HG03025 (cell line): ENCODE results near the gene CNGA3.
"Not testable (repeated sequence)": the region's sequence is repeated elsewhere in the genome, so short reads cannot be mapped to it uniquely, and the experiment has no call there.

Experiments
- ATAC-seq: cut with Tn5 transposase; IDR thresholded peaks from one replicate; pipeline ENCODE4 v1.9.1; 2021; ENCODE audit warnings: mild to moderate bottlenecking, moderate library complexity; ENCODE audit not compliant: unreplicated experiment, low FRiP score

CNGA3 gene

DNA sequence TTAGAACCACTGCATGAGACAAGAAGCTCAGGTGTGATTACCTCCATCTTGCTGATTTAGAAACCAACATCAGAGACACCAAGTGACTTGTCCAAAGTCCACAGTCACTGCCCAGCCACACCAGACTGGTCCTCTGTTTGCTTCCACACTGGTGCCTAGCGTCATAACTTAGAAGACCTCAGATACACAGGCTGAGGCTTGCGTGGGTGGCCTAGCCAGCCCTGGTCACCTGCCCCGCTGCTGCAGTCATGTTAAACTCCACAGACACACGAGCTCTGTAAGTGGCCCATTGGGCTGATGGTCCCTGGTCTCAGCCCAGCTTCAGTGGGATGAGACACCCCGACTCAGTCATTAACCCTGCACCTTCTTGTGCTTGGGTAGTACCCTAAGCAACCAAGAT, 47.1 kb downstream of the CNGA3 start:
- ATAC-seq, result no peak

DNA sequence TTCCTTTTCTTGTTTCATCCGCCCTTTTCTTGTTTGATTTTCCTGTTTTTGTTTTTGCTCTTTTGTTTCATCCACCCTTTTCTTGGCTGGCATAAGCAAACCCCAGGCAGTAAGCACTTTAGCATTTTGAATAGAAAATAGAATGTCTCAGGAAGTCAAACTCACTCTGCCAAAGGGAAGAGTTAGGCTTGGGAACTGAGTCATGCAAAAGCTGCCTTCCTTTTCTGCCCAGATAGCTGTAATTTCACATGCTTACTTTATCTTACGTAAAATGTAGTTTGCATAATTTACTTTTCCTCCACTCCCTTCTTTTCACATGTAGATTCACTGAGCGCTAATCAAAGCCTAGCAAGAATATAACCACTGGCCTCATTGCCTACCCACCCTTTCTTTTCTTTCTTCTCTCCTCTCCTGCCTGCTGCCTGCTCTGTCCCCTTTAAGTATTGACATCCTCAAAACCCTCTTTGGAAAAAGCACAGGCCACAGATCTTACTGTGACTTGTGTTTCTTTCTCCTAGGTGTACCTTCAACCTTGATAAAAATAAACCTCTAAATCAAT, 48.4 kb downstream of the CNGA3 start:
- no peak for ATAC-seq

DNA sequence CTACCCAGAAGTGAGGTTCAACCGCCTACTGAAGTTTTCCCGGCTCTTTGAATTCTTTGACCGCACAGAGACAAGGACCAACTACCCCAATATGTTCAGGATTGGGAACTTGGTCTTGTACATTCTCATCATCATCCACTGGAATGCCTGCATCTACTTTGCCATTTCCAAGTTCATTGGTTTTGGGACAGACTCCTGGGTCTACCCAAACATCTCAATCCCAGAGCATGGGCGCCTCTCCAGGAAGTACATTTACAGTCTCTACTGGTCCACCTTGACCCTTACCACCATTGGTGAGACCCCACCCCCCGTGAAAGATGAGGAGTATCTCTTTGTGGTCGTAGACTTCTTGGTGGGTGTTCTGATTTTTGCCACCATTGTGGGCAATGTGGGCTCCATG, 49.7 kb downstream of the CNGA3 start:
- no peak for ATAC-seq

DNA sequence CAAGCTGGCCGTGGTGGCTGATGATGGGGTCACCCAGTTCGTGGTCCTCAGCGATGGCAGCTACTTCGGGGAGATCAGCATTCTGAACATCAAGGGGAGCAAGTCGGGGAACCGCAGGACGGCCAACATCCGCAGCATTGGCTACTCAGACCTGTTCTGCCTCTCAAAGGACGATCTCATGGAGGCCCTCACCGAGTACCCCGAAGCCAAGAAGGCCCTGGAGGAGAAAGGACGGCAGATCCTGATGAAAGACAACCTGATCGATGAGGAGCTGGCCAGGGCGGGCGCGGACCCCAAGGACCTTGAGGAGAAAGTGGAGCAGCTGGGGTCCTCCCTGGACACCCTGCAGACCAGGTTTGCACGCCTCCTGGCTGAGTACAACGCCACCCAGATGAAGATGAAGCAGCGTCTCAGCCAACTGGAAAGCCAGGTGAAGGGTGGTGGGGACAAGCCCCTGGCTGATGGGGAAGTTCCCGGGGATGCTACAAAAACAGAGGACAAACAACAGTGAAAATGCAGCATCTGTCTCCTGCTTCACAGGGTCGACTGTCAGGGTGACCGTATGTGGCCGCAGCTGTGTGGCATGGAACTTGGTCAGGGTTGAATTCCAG, 50.6 kb downstream of the CNGA3 start:
- ATAC-seq, result no peak

DNA sequence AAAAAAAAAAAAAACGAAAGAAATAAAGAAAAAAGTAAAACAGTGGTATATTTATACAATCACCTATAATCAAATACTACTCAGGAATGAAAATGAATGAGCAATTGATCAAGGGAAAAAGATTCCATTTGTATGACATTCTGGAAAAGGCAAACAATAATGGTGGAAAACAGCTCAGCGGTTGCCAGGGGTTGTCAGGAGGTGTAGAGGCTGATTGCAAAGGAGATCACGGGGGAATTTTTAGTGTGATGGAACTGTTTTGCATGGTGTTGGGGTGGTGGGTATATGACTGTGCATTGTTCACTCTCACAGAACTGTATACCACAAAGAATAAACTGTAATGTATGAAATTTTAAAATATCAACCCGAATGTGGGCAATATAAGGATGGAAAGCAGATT, 52.9 kb downstream of the CNGA3 start:
- no peak for ATAC-seq

DNA sequence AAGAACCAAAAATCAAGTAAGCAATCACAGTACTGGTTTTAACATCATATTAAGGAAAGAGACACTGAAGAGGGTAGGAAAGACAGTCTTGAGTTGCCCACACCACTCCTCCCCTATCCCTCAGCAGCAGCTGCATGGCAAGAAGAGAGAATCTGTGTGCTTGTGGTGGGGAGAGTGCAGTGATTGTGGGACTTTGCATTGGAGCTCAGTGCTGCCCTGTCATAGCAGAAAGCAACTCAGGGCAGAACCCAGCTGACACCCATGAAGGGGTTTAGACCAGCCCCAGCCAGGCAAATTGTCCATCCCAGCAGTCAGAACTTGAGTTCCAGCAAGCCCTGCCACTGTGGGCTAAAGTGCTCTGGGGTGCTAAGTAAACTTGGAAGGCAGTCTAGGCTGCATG, 57.6 kb downstream of the CNGA3 start:
- ATAC-seq, result no peak

DNA sequence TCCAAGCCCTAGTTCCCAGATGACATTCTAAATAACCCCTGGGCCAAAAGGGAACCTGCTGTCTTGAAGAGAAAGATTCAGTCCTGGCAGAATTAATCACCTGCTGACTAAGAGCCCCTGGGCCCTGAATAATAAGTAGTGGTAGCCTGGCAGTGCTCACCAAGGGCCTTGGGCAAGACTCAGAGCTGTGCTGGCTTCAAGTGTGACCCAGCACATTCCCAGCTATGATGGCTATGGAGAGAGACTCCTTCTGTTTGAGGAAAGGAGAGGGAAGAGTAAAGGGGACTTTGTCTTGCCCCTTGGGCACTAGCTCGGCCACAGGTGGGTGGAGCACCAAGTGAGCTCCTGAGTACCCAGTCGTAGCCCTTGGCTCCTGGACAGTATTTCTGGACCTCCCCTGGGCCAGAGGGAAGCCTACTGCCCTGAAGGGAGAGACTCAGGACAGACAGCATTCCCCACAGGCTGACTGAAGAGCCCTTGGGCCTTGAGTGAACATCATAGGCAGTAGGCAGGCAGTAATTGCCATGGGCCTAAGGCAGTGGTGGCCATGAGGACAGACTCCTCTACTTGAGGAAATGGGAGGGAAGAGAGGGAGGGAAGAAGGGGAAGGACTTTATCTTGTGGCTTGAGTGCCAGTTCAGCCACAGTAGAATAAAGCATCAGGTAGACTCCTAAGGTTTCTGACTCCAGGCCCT, 58.4 kb downstream of the CNGA3 start:
- ATAC-seq, result no peak

DNA sequence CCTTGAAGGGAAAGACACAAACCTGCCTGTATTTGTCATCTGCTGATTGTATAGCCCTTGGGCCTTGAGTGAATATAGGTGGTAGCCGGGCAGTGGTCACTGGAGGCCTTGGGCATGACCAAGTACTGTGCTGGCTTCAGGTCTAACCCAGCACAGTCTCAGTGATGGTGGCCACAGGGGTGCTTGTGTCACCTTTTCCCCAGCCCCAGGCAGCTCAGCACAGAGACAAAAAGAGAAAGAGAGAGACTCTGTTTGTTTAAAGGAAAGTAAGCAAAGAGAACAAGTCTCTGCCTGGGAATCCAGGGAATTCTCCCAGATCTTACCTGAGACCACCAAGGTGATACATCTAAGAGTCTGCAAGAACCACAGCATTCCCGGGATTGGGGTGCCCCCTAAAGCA, 59.0 kb downstream of the CNGA3 start:
- ATAC-seq, result no peak

DNA sequence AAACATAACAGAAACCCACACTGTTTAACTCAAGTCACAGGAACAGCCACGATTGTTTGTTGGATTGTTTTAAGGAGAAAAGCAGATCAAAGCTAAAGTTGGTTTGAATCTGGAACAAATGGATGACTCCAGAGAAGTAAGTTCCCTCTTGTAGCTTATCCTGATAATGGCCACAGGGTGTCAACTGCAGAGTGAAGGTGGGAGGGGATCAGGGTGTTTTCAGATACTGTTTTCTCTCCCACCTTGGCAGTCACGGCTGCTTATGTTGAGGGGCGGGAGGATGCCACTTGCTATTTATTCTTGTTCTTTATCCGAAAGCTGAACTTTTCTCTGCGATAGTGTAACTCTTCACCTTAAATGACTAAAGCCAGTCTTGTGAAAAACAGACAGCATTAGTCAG, 61.9 kb downstream of the CNGA3 start:
- ATAC-seq, result no peak

DNA sequence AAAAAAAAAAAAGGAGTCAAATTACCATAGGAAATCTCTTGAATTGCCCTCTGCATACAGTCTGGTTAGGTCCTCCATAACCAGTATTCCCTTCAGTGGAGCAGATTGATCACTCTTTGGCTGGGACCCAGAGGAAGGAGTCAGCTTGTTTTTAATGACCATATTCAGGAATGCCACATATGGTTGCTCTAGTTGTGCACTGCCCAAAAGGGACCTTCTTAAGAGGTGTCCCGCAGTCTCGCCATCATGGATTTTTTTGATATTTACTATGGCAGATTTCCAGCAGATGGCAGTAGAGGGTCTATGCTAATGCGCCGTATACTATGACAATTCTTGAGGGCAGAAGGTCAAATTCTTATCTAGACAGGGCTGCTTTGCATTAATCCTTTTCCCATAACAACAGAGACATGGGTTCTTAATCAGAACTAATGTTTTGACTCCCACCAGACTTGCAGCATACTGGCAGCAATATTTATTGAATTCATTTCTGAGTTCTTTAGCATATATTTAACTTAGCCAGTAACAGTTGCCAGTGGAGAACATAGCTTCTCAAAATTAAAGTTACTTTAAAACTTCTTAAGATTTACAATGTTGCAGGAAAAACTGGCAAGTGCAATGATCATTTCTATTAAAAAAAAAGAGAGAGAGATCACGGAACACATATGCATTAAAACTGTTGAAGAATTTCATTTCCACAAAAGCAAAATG, 66.6 kb downstream of the CNGA3 start:
- no peak for ATAC-seq

DNA sequence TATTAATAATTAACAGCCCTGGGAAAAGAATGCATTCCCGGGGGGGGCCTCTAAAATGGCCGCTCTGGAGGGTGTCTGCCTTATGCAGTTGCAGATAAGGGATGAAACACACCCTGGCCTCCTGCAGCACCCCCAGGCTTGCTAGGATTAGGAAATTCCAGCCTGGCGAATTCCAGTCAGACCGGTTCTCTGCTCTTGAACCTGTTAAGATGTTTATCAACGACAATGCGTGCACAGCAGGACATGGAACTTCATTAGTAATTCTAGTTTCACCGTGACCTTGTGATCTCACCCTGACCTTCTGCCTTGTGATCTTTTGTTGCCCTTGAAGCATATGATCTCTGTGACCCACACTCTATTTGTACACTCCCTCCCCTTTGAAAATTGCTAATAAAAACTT, 68.0 kb downstream of the CNGA3 start:
- ATAC-seq, result not testable (repeated sequence)

DNA sequence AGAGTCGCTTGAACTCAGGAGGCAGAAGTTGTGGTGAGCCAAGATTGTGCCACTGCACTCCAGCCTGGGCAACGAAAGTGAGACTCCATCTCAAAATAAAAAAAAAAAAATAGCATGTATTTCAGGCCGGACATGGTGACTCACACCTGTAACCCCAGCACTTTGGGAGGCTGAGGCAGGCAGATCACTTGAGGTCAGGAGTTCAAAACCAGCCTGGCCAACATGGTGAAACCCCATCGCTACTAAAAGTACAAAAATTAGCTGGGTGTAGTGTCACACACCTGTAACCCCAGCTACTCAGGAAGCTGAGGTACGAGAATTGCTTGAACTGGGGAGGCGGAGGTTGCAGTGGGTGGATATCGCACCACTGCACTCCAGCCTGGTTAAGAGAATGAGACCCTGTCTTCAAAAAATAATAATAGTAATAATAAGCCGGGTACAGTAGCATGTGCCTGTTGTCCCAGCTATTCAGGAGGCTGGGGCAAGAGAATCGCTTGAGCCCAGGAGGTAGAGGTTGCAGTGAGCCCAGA, 69.5 kb downstream of the CNGA3 start:
- not testable (repeated sequence) for ATAC-seq

DNA sequence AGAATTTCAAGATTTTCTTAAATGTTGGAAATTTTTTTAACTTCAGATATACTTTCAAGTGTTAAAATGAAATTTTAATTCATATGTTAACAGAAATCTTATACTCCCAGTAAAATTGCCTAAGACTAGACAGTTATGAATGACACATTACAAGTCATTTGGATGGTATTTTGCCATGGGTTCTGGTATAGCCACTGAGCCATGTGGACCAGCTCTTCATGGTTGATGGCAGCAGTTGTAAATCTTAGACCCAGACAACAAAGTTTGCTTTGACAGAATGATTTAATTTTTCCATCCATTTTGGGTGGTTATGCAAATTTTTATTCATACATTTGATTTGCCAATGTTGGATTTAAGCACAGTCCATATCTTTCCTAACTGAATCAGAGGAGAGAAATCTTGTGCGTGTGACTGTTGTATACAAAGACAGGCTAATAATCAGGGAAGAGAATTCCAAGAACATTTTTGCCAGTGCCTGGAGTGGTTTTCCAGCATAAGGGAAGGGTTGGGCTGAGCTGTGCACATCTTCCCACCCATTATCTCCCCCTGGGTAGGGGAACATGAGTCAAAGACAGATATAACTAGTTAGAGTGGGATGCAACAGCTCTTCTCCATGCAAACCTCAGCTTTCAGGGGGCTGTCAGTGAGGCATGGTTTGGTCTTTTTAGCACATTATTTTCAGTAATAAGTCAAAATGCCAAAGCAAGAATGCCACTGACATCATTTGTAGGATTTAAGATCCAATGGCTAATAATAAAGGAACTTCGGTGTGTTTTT, 70.3 kb downstream of the CNGA3 start:
- no peak for ATAC-seq

DNA sequence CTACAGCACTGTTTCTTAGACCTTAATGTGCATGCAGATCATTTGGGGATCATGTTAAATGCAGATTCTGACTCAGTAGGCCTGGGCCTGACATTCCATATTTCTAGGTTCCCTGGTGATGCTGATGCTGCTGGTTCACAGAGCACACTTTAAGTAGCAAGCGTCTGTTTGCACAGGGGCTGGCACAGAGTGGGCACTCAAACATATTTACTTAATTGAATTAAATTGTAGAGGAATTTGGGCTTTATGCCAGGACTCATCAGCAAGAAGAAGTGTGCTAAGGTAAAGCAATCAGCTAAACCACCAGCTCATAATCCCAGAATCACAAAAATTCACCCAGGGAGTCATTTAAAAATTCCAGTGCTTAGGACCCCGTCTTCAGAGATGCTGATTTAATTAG, 73.3 kb downstream of the CNGA3 start:
- ATAC-seq, result no peak

DNA sequence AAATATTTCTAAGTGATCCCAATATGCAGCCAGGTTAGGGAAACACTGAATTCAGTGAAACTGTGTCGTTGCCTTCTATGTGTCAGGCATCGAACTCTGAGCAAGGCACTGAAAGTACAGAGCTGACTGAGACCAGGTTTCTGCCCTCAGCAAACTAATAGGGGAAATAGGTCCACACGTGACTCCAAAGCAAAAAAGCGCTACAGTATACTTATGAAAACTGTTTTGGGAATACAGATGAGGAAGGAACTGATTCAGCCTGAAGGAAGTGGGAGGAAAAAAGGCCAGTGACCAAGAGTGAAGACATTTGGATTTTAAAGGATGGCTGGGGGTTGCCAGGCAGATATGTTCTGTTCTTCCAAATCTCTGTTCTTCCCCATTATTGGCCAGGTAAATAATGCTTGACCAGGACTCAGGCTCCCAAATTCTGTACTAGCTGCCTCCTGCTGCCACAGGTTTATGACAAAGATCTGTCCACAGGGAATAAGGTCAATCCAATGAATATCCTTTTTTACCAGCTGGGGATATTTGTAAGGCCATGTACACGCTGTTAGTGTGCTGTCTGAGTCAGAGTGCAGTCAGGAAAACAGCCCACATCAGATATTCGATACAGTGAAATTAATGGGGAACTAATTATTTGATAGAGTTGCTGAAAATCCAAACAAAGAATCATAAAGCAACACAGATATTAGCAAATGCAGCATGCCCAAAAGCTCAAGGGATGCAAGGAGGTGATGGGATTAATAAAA, 73.9 kb downstream of the CNGA3 start:
- ATAC-seq, result no peak

DNA sequence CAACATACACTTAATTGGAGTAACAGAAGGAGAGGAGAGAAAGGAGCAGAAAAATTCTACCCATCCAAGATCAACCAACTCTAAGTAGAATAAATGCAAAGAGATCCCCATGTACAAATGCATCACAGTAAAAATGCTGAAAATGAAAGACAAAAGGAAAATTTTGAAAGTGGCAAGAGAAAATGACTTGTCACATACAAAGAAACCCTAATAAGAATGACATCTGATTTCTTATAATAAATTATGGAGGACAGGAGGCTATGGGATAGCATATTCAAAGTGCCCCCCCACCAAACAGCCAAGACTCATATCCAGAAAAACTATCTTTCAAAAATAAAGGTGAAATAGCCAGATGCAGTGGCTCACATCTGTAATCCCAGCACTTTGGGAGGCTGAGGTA, 76.2 kb downstream of the CNGA3 start:
- ATAC-seq, result no peak

DNA sequence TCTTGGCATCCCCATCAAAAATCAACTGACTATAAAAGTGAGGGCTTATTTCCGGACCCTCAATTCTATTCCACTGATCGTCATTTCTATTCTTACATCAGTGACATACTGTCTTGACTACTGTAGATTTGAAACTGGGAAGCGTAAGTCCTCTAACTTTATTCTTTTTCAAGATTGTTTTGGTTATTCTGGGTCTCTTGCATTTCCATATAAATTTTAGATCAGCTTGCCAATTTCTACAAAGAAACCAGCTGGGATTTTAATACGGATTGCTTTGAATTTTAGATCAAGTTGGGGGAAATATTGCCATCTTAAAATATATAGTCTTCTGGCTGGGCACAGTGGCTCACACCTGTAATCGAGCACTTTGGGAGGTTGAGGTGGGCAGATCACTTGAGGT, 80.5 kb downstream of the CNGA3 start:
- no peak for ATAC-seq

DNA sequence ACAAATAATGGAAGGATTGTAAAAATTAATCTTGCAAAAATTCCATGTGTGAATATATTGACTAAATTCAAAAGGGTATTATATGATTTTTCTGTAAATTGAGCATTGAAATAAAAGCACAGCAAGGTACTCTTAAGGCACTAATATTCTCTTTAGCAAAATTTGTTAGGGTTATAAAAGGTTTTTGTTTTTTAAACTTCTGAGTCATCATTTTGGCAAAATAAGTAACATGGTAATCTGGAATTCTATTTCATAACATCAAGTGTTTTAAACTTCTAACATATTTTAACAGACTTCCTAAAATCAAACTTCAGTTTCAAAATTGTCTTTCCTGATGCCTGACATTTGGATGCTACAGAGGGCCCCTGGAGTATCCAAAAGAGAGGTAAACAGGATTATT, 85.9 kb downstream of the CNGA3 start:
- no peak for ATAC-seq

DNA sequence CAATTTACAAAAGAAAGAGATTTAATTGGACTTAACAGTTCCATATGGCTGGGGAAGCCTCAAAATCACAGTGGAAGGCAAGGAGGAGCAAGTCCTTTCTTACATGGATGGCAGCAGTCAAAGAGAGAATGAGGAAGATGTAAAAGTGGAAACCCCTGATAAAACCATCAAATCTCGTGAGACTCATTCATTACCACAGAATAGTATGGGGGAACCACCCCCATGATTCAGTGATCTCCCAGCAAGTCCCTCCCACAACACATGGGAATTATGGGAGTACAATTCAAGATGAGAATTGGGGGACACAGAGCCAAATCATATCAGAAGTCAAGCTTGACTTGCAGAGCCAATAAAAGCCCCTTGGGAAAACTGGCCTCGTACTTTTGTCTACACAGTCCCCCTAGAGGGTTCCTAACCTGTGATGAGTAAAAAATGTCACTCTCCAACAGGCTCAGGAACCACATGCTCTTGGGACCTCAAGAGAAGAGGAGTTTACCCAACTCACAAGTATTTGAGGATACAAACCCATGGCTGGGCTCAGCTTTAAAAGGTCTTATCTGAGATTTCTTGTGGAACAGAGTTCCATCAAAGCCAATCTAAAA, 87.2 kb downstream of the CNGA3 start:
- no peak for ATAC-seq

DNA sequence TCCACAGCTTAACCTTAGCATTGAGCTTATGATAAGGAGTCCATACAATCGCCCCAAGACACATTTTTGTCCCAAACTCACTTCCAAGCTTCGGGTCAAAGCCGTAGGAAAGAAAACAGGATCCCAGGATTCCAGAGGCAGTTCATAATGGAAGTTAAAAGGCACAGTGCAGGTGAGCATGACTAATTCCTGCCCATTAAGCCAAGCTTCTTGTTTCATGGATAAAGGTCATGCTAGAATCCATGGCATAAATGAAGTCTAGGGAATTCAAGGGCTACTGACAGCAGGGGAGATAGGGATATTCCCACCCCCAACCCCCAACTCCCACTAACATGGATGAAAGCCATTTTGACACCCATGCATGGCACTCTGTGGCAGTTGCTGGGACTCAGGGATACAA, 88.2 kb downstream of the CNGA3 start:
- no peak for ATAC-seq
